GM18907 (cell line): ENCODE data around the gene KMT2C.
A peak's percentile ranks its signal among the peaks of the same experiment; 100 is the strongest.
"Not testable (repeated sequence)": the region's sequence is repeated elsewhere in the genome, so short reads cannot be mapped to it uniquely, and the experiment has no call there.

Source experiments
- ATAC-seq: cut with Tn5 transposase; IDR thresholded peaks from one replicate; pipeline ENCODE4 v1.9.1; 2021; ENCODE audit warnings: mild to moderate bottlenecking, moderate library complexity; ENCODE audit not compliant: unreplicated experiment

The KMT2C gene

GRCh38 chr7:152234421-152234820 lies 201.4 kb downstream of the KMT2C start:
- ATAC-seq = not testable (repeated sequence)

GRCh38 chr7:152231089-152231488 lies 204.7 kb downstream of the KMT2C start:
- ATAC-seq = no peak

GRCh38 chr7:152219556-152219955 lies 216.2 kb downstream of the KMT2C start:
- not testable (repeated sequence) for ATAC-seq

- not testable (repeated sequence) for ATAC-seq
Observed at GRCh38 chr7:152208766-152209165, 227.0 kb downstream of the KMT2C start.

- not testable (repeated sequence) for ATAC-seq
Observed at GRCh38 chr7:152204417-152204816, 231.4 kb downstream of the KMT2C start.

GRCh38 chr7:152203095-152203494 lies 232.7 kb downstream of the KMT2C start:
- ATAC-seq = no peak

GRCh38 chr7:152202056-152202455 lies 233.7 kb downstream of the KMT2C start:
- no peak for ATAC-seq

- ATAC-seq = no peak
Observed at GRCh38 chr7:152200395-152200794, 235.4 kb downstream of the KMT2C start.

GRCh38 chr7:152196391-152196790 lies 239.4 kb downstream of the KMT2C start:
- no peak for ATAC-seq

GRCh38 chr7:152193880-152194279 lies 241.9 kb downstream of the KMT2C start:
- ATAC-seq = no peak

- ATAC-seq = no peak
Observed at GRCh38 chr7:152189061-152189460, 246.7 kb downstream of the KMT2C start.

- ATAC-seq = no peak
Observed at GRCh38 chr7:152185558-152185957, 250.2 kb downstream of the KMT2C start.

GRCh38 chr7:152180587-152180986 lies 255.2 kb downstream of the KMT2C start:
- ATAC-seq = no peak

GRCh38 chr7:152180048-152180447 lies 255.8 kb downstream of the KMT2C start:
- ATAC-seq = no peak

- no peak for ATAC-seq
Observed at GRCh38 chr7:152178405-152179058, 257.3 kb downstream of the KMT2C start.

- ATAC-seq = no peak
Observed at GRCh38 chr7:152177681-152178404, 258.0 kb downstream of the KMT2C start.

GRCh38 chr7:152176797-152177196 lies 259.0 kb downstream of the KMT2C start:
- no peak for ATAC-seq

- no peak for ATAC-seq
Observed at GRCh38 chr7:152173372-152174070, 262.3 kb downstream of the KMT2C start.

GRCh38 chr7:152162287-152162686 lies 273.5 kb downstream of the KMT2C start:
- ATAC-seq = no peak

GRCh38 chr7:152161171-152161570 lies 274.6 kb downstream of the KMT2C start:
- ATAC-seq = no peak

GRCh38 chr7:152158801-152159587 lies 276.8 kb downstream of the KMT2C start:
- peak; percentile 91 for ATAC-seq
